OCI-LY7 (cell line): ENCODE measurements around the gene CTCF.

ENCODE experiments used
- CTCF ChIP-seq: fragments of 200-600 bp; sonication (generic); conservative IDR thresholded peaks from 2 replicates; pipeline ENCODE4 v1.5.1; 2014; ENCODE audit warnings: mild to moderate bottlenecking, antibody characterized with exemption, low read length, moderate library complexity, mixed read lengths
- EZH2phosphoT487 ChIP-seq: fragments of 200-600 bp; sonication (generic); IDR thresholded peaks from 2 replicates; pipeline ENCODE4 v1.6.1; 2018; ENCODE audit warnings: low read depth, borderline replicate concordance, mild to moderate bottlenecking, mixed run types, antibody characterized with exemption, low read length, moderate library complexity, mixed read lengths

GRCh38 chr16:67660564-67661028, 98.3 kb downstream of the CTCF start, which contains the start of gene PARD6A:
- no peak for TF ChIP-seq CTCF
- TF ChIP-seq EZH2phosphoT487 = no peak
